SW480 (cell line): ENCODE measurements around the gene UXS1.

ENCODE experiments used
- DNase-seq: peaks from one replicate; pipeline ENCODE4 v3.0.0-alpha.2; 2016; ENCODE audit warnings: low spot score

Gene UXS1

DNA sequence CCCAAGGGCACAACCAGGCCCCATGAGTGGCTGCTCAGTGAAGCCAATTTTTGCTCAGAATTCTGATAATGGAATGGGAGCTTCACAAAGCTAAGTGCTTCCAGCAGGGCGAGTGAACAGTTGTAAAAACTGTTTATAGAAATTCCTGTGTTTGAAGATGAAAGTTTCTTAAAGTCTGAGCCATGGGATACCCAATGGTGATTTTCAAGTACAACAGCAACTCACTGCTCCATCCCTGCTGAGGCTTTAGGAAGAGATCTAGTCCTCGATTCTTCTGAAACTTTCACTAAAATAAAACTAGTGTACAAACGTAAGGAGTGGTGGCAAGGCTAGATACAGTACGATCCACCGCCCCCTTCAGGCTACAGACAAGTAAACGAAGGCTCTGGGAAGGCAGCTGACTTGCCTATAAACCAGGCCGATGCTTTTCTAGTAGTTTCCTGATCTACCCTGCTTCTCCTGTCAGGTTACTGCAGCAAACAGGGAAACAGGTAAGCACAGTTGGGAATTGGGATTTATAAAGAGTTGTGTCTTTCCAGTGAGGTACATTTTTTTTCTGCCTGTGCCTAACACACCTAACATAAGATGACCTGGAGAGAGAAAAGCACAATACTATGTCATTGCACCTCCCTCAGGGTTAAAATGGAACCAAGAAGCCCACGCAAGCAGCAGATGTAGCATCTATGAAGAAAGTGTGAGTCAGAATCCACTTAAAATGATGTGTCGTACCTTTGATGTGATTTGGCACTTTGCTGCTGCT, 108.7 kb downstream of the UXS1 start:
- peak; percentile 73 for DNase-seq

DNA sequence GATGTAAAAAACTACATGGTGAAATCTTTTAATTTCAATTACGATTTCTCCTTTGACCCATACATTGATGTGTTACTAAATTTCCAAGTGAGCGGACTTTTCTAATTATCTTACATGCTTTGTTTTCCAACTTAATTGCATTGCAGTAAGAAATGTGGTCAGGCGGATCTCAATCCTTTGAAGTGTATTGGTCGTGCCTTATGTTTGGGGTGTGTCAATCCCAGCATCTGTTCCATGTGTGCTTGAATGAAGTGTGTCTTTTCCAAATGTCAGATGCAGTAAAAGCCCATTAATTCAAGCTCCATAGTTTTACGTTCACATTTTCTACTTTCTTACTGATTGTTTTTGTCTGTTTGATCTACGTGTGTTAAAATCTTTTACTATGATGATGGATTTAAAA, 113.1 kb downstream of the UXS1 start:
- DNase-seq = peak; percentile 68

DNA sequence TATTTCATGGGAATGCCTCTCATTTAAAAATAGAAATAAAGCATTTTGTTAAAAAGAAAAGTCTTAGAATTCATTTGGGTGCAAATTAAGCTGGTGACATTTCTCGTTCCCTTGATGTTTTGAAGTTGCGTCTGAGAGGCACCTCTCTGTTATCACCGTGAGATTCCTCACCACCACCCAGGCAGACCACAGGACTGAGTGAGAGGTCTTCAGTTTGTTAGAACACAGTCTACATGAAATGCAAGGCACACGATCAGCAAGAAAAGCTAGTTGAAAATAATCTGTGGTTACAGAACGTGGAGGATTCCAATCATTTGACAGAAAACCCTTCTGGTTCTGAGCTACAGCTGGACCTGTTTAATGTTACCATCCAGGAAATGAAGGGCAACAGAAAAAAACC, 116.0 kb downstream of the UXS1 start:
- DNase-seq = no peak

DNA sequence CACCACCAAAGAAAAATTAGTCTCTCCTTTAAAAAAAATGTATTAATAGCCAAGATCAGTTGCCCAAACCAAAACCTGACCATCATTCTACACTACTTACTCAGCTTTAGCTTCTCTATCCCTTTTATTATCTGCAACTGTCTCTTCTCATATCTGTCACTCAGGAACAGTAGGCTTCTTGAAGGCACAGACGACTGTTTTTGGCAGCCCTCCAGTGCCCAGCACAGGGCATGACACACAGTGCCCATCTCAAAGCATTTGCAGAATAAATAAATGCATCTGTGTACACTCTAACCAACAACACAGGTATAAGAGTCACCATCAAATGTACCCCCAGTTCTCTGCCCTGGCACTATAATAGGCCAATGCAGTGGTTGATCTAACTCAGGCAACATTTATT, 117.2 kb downstream of the UXS1 start:
- DNase-seq = no peak

DNA sequence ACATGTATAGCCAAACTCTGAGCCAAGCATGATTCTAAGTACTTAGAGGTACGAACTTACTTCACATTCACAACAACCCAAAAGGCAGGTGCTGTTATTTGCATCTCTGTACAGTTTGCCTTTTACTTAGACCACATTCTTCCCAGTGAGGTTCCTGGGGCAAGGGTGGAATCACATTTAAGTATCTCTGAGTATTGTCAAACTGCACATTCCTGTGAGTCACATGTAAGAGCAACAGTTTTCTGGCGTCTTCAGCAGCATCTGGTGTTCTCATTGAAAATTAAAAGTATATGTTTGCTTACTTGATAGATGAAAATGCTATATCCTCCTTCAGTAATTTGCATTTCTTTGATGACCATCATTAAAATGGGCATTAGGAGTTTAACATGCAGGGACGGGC, 119.1 kb downstream of the UXS1 start:
- DNase-seq = no peak

DNA sequence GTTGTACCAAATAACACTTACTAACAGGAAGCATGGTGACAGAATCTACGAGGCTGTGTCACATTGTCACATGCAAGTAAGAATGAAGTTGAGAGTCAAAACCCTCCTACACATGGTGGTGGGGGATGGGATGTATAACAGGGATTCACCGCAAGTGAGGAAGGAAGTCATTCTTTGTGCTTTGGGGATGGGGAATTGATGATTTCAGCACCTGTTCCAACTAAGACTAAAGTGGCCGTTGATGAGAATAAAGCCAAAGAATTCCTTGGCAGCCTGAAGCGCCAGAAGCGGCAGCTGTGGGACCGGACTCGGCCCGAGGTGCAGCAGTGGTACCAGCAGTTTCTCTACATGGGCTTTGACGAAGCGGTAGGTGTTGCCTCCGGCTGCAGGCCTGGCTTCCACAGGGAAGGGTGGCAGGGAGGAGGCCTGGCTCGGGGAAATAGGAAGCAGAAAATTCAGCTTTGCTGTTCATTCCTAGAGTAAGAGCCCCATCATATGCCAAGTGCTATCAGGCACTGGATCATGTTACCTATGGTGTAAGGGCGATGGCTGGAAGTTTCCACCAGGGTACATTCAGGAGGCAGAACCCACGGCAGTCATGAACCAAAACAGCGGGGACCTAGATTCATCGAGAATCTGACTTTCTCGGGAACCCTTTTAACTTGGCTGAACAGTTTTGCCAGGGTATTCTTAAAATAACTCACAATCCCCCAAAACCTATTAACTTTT, 120.3 kb downstream of the UXS1 start:
- DNase-seq = no peak

DNA sequence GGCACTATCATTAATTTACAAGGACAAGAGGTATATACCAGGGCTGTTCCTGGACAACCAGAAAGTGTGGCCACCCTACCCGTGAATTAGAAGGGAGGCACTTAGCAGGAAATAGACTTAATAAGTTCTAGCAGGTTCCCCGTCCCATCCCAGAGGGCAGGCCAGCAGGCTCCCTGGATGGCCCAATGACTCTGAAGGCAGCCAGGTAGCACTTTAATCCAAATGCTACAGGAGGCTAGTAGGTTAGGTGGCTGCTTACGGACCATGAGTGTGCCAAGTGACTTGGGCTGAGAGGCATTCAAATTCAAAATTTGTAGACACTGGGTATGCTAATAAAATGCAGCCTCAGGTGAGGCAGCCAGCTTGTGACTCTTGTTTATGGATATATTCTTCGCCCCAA, 123.9 kb downstream of the UXS1 start:
- no peak for DNase-seq

DNA sequence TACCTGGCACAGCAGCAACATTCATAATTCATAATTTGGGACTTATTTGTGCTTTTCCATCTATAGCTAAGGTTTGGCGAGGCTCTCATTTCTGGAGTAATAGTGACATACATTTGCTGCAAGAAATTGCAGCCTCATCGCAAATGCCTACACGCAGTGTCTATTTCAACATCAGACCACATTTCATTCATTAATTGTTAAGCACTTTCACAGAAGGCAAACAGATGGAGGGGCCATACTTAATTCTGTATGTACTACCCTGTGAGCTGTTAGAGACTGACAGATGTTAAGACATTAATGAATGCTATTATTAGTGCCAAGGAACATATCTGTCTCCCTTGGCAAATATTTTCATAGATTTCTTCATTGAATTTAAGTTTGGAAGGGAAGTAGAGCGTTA, 125.7 kb downstream of the UXS1 start:
- DNase-seq = no peak

DNA sequence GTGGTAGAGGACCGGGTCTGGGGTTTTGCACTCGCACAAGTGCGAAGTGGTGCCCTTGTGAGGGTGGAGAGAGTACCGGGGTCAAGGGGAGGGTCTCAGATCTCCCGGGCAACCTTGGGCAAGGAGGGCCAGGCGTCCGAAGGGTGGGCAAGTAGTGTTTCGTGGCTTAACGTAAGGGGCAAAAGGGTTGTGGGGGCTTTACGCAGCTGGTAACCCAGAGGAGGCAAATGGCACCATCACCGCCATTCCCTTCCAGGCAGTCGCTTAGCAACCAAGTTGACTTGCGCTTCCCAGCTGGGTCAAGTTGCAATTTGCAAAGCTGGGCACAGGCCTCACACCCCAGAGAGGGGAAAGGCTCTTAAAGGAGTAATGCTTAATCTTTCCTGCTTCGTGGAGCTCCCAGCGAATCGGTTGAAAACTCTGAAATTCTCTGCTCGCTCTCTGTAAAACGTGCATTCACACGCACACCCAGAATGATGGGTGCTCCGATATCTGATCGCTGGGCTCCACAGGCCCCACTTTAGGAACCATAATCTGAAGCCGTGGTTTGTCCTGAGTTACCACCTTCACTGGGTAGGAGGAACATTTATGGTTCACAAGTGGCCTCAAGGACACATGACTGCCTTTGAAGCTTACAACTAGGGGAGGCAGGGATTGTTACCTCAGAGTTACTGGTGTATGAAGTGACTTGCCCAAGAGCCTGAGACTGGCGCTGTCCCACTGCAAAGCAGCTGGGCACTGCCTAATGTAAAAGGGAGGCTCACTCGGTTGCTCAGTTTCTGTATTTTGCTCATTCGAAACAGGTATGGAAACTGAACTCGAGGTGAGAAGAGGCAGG, 127.9 kb downstream of the UXS1 start:
- DNase-seq = no peak

DNA sequence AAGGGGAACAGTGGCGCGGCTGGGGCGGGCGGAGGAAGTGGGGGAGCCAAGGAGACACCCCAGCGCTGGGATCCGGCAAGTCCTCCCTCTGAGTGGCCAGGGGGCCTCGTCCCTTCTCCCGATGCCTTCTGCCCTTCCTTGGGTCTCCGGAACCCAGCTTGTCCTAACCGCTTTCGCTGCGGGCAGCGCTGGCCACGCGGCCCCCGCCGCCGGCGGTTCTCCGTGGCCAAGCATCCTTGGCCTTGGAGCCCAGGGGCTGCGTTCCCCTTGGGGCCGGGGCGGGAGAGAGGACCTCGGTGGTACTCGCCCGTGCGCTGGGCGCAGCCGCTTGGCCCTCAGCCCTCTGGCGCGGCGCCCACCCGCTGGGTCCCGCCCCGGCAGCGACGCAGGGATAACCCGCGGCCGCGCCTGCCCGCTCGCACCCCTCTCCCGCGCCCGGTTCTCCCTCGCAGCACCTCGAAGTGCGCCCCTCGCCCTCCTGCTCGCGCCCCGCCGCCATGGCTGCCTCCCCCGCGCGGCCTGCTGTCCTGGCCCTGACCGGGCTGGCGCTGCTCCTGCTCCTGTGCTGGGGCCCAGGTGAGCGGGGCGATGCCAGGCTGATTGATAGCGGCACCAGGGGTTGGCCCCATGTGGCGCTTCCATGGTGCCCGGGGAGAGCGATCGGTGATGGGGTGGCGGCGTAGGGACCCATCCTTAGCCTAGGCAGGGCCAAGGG, 128.7 kb downstream of the UXS1 start:
- no peak for DNase-seq

DNA sequence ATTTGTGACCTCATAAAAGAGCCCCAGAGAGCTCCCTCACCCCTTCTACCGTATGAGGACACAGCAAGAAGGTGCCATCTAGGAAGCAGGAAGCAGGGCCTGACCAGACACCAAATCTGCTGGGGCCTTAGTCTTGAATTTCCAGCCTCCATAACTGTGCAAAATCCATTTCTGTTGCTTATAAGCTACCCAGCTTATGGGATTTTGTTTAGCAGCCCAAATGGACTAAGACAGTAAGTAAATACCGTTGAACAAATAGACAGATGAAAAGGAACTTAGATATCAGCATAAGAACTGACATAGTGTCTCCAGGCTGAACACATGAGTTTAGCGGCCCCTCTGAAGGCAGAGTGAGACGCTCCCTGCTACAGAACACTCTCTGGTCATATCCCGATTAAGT, 130.9 kb downstream of the UXS1 start:
- DNase-seq = no peak

DNA sequence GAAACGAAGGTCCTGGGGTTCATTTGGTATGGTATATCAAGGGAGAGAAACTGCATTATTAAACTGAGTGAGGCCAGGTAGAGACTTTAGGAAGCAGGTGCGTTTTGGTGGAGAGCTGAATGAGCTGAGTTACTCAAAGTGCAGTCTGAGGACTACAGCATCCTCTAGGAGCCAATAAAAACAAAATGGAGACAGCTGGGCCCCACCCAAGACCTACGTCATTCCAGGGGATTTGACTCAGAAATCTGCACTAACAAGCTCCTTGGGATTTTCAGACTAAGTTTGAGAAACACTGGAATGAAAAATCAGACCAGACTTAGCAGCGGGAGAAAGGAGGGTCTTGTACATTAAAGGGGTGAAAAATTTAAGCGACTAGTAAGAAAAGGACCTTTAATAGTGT, 131.5 kb downstream of the UXS1 start:
- no peak for DNase-seq

DNA sequence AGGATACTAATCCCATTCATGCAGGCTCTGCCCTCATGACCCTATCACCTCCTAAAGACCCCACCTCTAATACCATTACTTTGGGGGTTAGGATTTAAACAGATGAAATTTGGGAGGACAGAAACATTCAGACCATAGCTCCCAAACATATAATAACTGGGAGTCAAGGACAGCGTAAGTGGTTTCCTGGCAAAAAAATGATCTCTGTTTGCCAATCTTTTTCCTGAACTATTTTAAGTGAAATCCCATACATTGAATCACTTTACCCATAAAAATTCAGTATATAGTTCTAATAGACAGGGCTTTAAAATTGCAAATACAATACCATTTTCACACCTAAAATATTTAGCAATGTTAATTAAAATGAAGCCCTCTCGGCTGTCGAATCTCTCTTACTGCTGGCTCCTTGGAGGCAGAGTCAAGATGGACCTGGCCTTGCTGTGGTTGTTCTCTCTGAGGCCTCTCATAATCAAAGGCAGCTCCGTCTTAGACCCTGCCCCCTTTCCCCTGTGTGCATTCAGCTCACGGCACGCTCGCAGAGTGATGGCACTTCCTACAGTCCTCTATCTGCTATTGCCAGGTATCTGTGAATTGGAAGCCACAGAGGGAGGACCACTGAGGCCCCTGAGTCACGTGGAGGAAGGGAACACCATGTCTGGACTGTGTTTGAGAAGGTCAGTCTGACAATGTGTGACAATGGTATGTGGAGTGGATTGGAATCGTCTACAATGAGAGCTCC, 132.3 kb downstream of the UXS1 start:
- no peak for DNase-seq

DNA sequence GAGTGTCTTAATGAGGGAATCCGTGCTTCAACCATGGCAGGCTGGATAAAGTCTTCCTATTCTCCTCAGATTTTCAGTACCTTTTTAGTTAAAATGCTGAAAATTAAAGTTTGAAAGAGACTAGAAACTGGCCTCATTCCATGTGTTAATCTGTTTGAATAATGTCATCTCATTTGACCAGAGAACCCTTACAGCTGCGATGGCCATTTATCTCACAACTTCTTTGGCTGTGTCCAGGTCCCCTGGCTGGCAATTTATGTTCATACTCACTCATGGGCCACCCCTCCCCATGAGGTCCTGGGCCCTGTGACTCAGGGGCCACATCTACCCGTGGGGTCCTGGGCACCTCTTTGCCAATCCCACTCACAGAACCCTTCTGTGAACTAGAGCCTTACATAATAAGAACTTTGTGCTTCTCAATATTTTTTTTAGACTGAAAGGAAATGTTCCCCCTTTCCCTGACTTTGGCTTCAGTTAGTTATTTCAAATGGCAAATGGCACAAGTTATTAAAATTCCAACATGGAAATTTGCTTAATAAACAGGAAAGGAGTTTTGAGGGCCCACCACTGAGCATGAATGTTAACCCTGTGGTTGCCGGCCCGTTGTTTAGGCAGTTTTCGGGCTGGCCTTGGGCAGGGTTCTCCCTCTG, 134.6 kb downstream of the UXS1 start:
- DNase-seq = no peak

DNA sequence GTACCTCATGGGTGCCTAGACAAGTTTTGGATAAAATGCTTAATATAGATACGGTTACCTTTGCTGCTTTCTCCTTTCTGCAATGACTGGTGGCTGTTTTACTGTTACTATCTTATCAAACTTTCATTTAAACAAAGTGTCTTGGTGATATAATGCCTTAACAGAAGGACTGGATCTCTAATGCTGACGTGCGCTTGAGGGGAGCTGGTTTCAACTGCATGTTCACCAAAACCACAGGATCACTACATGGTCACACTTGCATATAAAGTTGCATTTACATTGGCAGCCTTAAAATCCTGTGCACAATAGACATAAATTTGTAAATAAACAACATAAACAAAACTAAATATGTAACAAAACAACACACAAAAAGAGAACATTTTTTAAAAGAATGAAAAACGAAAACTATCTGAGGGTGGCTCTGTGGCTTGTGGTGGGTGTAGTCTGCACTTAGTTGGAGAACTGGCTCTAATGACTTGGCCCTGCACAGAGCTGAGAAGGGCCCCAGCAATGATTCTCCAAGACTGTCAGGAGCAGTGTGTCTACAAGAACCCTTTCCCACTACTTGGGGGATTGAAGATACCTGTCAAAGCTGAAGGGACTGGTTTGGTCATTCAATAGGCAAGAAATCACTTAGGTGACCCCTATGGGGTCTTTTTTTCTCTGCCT, 135.5 kb downstream of the UXS1 start:
- no peak for DNase-seq

DNA sequence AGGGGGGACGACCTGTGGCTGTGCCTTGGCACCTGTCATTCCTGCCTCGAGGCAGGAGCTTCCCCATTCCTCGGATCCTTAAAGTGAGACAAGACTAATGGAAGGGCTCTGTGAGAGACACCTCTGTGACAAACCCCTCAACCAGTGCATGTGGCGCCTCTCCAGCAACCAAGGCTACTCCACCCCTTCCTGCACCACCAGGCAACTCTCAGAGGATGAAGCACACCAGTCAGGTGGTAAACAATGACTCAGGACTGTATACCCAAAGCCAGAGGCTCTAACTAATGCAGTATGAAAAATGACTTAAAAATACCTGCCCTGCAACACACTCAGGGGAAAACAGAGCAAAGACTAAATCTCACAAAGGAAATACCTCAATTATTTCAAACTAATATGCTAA, 136.9 kb downstream of the UXS1 start:
- DNase-seq = peak; percentile 70

DNA sequence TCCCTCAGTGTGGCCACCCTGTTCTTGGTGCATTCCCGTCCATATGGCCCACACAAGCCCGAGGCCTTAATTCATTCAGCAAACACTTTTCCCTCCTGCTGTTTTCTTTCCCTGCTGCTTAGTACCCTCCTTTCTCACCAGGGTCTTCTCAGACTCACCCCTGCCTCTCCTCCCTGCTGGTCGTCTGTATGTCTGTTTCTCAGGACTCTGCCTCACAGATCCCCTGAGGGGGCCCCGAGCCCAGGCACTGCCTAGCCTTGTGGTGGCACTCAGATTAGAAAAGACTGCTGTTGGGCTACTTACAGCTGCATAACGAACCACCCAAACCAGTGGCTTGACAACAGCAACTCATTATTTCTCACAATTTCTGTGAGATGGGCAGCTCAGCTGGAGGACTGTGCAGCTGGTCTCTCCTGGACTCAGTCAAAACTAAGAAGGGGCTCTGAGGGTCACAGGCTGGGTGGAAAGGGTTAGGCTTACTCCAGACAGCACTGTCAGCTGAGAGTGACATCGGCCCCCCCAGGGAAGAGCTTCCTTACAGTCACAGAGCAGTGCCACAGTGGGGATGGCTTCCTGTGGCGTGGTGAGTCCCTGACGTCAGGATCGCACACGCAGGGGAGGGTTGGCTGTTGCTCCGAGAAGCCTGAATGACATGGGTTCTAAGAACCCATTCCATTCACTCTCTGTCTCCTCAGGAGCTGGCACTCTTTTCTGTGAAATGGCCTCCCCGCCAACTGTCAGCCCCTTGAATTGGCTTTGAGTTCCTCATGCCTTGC, 139.0 kb downstream of the UXS1 start:
- no peak for DNase-seq

DNA sequence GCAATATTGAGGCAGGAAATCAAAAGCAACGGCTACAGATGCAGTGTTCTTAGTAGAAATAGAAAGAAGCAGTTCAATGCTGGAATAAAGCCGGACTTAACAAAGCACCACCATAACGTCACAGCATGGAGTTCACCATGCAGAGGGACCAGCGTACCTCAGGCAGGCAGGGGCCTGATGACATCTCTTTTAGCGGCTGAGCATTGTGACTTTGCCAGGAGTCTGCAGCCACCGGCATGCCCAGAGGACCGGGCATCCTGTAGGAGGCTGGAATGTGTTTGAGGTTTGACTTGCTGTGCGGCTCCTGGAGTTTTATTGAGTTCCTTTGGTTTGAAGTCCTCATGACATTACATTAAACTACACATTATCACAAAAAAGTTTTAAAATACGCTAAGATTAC, 139.8 kb downstream of the UXS1 start:
- peak; percentile 72 for DNase-seq

DNA sequence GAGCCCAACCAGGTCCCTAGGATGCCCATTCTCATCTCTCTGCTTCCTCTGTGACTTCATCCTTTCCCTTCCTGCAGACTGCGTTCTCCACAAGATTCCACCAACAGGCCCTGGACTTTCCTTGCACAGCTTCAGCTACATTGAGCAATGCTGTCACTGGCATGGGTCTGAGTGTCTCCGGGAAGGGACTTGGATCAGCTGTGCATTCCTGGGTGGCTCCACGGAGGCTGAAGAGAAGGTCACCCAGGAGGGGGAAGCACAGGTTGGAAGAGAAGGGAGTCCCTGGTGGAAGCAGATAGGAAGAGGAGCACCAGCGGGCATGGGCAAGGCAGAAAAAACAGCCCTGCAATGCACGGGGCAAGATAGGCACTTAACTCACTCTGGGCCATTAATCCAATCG, 140.5 kb downstream of the UXS1 start:
- peak; percentile 54 for DNase-seq

DNA sequence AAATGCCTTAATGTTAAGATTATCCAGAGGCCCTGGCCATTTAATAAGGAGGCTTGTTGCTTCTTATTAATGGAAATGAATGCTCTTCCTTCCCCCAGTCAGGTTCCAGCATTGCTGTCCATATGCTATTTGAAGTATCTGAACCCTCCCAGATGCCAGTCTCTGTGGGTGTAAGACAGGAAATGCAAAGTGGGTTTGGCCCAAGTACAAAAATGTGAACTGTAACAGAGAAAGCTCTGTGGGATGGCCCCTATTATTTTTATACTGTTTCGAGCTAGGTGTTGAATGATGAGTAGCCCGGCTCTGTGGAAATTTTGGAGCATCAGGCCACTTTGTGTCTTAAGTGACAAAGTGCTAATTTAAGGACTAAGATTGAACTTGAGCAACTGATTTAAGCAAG, 141.0 kb downstream of the UXS1 start:
- peak; percentile 89 for DNase-seq
